Measurements from ENCODE around the gene CARMIL1.

GRCh38 chr6:25311331-25311840, 32.2 kb downstream of the CARMIL1 start:
- TF ChIP-seq GATA2 (IDR thresholded peaks at IDR 0.05; ENCODE audit: low read depth, low read length), result no peak
- no peak for TF ChIP-seq GATA3 (IDR thresholded peaks at IDR 0.05; ENCODE audit: low read depth, low read length)

Measured in SH-SY5Y (cell line).